AG04449 (cell line): ENCODE data around the gene FBXL4.
"Not testable (repeated sequence)": the region's sequence is repeated elsewhere in the genome, so short reads cannot be mapped to it uniquely, and the experiment has no call there.

Experiments used
- CTCF ChIA-PET: fragments of 350-600 bp; formaldehyde crosslinking; extraction: SDS; loops from one replicate; lab custom pipeline; 2021; ENCODE audit warnings: antibody characterized with exemption; lab: Yijun Ruan, JAX
- POLR2A ChIA-PET: fragments of 400-600, 350-600 bp; formaldehyde crosslinking; extraction: SDS; loops from one replicate; lab custom pipeline; 2020; ENCODE audit warnings: antibody characterized with exemption, inconsistent platforms; lab: Yijun Ruan, JAX
- DNase-seq: peaks from one replicate; pipeline ENCODE4 v3.0.0-alpha.2; 2010; ENCODE audit warnings: low read depth, low spot score
- H3K4me3 ChIP-seq: 2 replicates; pipeline ENCODE4 v1.5.1; 2011; ENCODE audit warnings: low read depth, mild to moderate bottlenecking, control low read depth, low read length
- CTCF ChIP-seq: IDR thresholded peaks from one replicate; pipeline ENCODE4 v1.5.1; 2011; ENCODE audit warnings: mild to moderate bottlenecking, moderate library complexity, low read length, control low read depth, inconsistent platforms; ENCODE audit not compliant: insufficient read depth; ENCODE audit errors: missing control alignments

The FBXL4 gene

DNA sequence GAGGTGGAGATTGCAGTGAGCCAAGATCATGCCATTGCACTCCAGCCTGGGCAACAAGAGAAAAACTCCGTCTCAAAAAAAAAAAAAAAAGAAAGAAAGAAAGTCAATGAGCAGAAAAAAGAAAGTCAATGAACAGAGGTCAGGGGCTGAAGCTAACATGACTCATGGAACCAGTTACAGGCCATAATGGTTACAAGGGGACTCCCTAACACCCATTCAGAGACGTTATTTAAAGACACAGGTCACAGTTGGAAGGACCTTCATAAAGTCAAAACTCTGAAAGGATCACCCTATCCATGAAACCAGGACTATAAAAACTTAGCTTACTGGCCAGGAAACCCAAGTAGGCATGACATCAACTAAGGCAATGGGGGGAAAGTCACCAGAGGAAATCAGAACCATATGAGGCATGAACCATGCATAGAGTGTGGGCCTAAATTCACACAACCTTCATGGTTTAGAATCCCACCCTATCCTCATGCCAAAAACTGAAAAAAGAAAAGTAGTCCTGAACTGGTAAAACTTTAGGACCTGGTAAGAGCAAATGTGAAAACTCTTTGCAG lies 18.2 kb downstream of the FBXL4 start:
- no peak for DNase-seq
- ChIA-PET CTCF (no interaction called here), POLR2A (interaction anchor here (0.6 kb wide), 1 partner anchor 10 kb away, joined by 3 read pairs; no protein-coding TSS in a partner anchor)
- no peak for TF ChIP-seq CTCF
- no peak overlapping the region for H3K4me3 ChIP-seq

DNA sequence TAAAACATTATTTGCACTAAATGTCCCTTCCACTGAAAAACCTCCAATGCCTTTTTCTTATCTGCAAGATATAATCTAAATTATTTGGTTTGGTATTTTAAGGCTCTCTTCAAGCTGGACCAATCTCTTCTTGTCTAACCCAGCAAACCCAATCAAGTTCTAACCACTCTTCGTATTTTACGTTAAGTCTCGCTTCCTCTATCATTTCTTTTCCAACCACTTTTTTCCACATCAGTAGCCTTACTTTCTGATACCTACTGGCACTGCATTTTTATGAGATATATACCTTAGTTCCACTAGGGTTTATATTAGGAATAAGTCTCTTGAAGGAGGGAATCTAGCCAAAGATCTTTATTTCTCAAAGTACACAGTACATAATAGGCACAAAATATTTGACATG lies 19.1 kb downstream of the FBXL4 start:
- DNase-seq, result no peak
- TF ChIP-seq CTCF, result no peak
- no peak overlapping the region for H3K4me3 ChIP-seq
- ChIA-PET POLR2A (no interaction called here), CTCF (no interaction called here)

GRCh38 chr6:98927534-98927933 lies 20.2 kb downstream of the FBXL4 start:
- no peak for TF ChIP-seq CTCF
- ChIA-PET CTCF (no interaction called here), POLR2A (no interaction called here)
- DNase-seq, result no peak
- H3K4me3 ChIP-seq, result no peak overlapping the region

DNA sequence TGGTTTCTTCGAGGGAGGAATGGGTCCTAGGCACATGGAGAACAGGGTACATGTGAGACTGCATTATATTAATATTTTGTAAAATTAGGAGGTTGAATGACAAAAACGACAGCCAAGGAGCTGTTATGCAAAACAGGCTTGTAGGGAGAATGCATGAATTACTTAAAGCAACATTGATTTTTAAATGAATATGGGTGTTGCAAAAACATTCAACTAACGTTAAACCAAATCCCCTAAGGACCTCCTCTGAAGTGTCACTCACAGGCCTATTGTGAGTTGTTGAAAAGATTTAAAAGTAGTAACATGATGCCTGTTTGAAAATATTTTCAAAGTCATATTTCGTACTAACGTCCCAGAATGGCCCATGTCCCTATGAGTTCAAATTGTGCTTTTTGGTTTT lies 21.9 kb downstream of the FBXL4 start:
- no peak for TF ChIP-seq CTCF
- POLR2A ChIA-PET, result no interaction called here
- DNase-seq, result no peak
- no peak overlapping the region for H3K4me3 ChIP-seq
- CTCF ChIA-PET, result no interaction called here

DNA sequence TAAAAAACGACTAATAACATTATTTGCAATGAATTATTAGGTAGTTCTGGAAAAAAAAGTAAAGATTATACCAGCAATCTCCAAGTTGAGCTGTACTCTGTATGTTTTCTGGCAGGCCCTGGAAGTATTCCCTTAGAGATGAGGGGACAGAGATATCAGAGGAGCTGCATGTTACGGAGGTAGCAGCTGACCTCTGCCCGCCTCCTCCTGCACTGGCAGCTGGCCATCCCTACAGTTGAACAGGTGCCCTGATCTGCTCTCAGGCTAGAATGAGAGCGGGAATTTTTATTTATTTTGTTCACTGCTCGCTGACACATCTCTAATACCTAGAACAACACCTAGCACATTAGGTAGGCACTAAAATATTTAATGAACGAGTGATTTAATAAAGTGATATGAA lies 23.1 kb downstream of the FBXL4 start:
- no peak overlapping the region for H3K4me3 ChIP-seq
- no peak for TF ChIP-seq CTCF
- ChIA-PET CTCF (no interaction called here), POLR2A (no interaction called here)
- DNase-seq, result no peak

DNA sequence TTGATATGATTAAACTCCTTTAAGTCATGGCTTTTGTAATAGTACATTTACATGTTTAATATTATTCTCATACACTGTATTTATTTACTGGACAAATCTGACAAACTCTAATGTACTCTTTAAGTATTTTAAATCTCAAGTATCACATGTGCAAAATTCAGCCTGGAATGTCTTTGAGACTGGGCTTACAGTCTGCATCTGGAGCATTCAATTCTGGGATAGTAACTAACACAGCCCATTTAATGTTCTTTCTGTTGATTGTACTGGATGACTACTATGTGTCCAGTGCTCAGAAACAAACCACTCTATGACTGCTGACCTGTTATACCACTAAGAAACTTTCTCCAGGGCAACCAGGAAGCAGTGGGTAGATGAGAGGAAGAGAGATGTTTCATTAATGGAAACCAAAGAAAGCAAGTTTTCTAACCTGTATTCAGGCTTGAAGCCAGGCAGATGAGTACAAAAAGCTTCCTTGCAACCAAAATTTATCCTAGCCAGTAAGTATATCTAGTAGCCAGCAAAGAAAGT lies 26.8 kb downstream of the FBXL4 start:
- no peak for DNase-seq
- TF ChIP-seq CTCF, result no peak
- ChIA-PET CTCF (no interaction called here), POLR2A (no interaction called here)
- no peak overlapping the region for H3K4me3 ChIP-seq

GRCh38 chr6:98910946-98911345 lies 36.8 kb downstream of the FBXL4 start:
- POLR2A ChIA-PET, DNase-seq, CTCF ChIA-PET, H3K4me3 ChIP-seq: not testable (repeated sequence)
